Adrenal gland (tissue), 5 donors: ENCODE measurements around the gene E4F1.

Experiments
- CTCF ChIP-seq, 6 experiments: fragments of 450-650 bp in 4 of 6; fragments of 200-600 bp in 2 of 6; sonication (generic) in 1 of 6; IDR thresholded peaks; 1 replicate in 5 of 6; 2 replicates in 1 of 6; pipeline versions ENCODE4 v1.5.1 to v1.8.0; 2016 to 2021; ENCODE audit warnings: antibody characterized with exemption in 6 of 6, mild to moderate bottlenecking in 2 of 6, moderate library complexity in 1 of 6
- POLR2A ChIP-seq, 2 donors: fragments of 450-650 bp; IDR thresholded peaks; one replicate each; pipeline ENCODE4 v1.6.1; 2017; ENCODE audit warnings: antibody characterized with exemption in 2 of 2, mild to moderate bottlenecking in 2 of 2, moderate library complexity in 1 of 2
- donor health status: DM: no; HTN: no; CAD: no.

GRCh38 chr16:2226918-2227317 is 3.5 kb downstream of the E4F1 start:
- TF ChIP-seq CTCF (IDR thresholded peaks at IDR 0.05) (no peak), POLR2A (IDR thresholded peaks at IDR 0.05) (no peak)
